Endodermal cell (in vitro differentiated cells): Measurements from ENCODE around the gene ZCCHC24. TPM values are rescaled to one million over a fixed set of nuclear protein-coding genes. Genes with fewer than 3 reads are reported as not detected.
A peak's percentile ranks its signal among the peaks of the same experiment; 100 is the strongest.

ENCODE experiments used
- DNase-seq: peaks from one replicate; pipeline ENCODE4 v3.0.0-alpha.2; 2017
- H3K27ac ChIP-seq: 2 replicates; pipeline ENCODE4 v1.5.1; 2013; ENCODE audit warnings: mild to moderate bottlenecking, low read depth, low read length, moderate library complexity
- H3K27me3 ChIP-seq: 2 replicates; pipeline ENCODE4 v1.6.1; 2013; ENCODE audit warnings: mild to moderate bottlenecking, low read length, moderate library complexity; ENCODE audit not compliant: insufficient read depth, control insufficient read depth, poor library complexity, severe bottlenecking
- H3K36me3 ChIP-seq: 2 replicates; pipeline ENCODE4 v1.7.0; 2013; ENCODE audit warnings: mild to moderate bottlenecking, low read length, moderate library complexity; ENCODE audit not compliant: control insufficient read depth, insufficient read depth
- H3K4me1 ChIP-seq: one replicate; pipeline ENCODE4 v1.7.0; 2013; ENCODE audit warnings: low read length; ENCODE audit not compliant: control insufficient read depth, insufficient read depth
- H3K4me3 ChIP-seq: 2 replicates; pipeline ENCODE4 v1.5.1; 2013; ENCODE audit warnings: mild to moderate bottlenecking, low read length, moderate library complexity
- H3K9ac ChIP-seq: 2 replicates; pipeline ENCODE4 v1.6.1; 2013; ENCODE audit warnings: mild to moderate bottlenecking, low read length, moderate library complexity; ENCODE audit not compliant: poor library complexity, severe bottlenecking; ENCODE audit errors: extremely low read depth
- H3K9me3 ChIP-seq: 2 replicates; pipeline ENCODE4 v1.6.1; 2013; ENCODE audit warnings: mild to moderate bottlenecking, low read length, moderate library complexity; ENCODE audit not compliant: control insufficient read depth
- H3K27ac Mint-ChIP-seq: 2 replicates; pipeline ENCODE4 v1.8.0; 2020; ENCODE audit warnings: mixed read lengths
- H3K27me3 Mint-ChIP-seq: 2 replicates; pipeline ENCODE4 v1.8.0; 2021; ENCODE audit warnings: mild to moderate bottlenecking, mixed read lengths; ENCODE audit not compliant: insufficient read depth
- H3K36me3 Mint-ChIP-seq: 2 replicates; pipeline ENCODE4 v1.8.0; 2020; ENCODE audit warnings: low read depth, mixed read lengths
- H3K4me1 Mint-ChIP-seq: 2 replicates; pipeline ENCODE4 v1.8.0; 2020; ENCODE audit warnings: mixed read lengths
- H3K4me3 Mint-ChIP-seq: 2 replicates; pipeline ENCODE4 v1.8.0; 2020; ENCODE audit warnings: mild to moderate bottlenecking, moderate library complexity, mixed read lengths
- H3K9me3 Mint-ChIP-seq: 2 replicates; pipeline ENCODE4 v1.8.0; 2020; ENCODE audit warnings: mild to moderate bottlenecking, mixed read lengths
- WGBS, 2 experiments: methylation state at CpG; one replicate each; pipeline versions ENCODE4 v1.1.5 to v1.1.7; 2013; ENCODE audit warnings: missing lambda C conversion rate in 2 of 2, mixed read lengths in 1 of 2; ENCODE audit not compliant: insufficient coverage in 1 of 2, insufficient read length in 1 of 2; 5-methylcytosine and 5-hydroxymethylcytosine counted together
- total RNA-seq, 2 donors: library from RNA; stranded (reverse); fragmentation: NEBNext Ultra II Directional in 1 of 2; extraction: Animal tissue kit (Norgen Biotek cat#: 25700) in 1 of 2; gene quantifications; 2 replicates in 1 of 2; 3 replicates in 1 of 2; pipeline ENCODE4 v1.2.1, GENCODE V29; 2021
- TF ChIP-seq, protein P1 (sequence below): fragments of 200-600 bp; sonication (generic); conservative IDR thresholded peaks from 2 replicates; pipeline ENCODE4 v1.5.0; 2021; ENCODE audit warnings: antibody characterized with exemption, mild to moderate bottlenecking

ZCCHC24 gene
- total RNA-seq, 2 donors from 2014 or later: 7.6 to 10.7 TPM

DNA sequence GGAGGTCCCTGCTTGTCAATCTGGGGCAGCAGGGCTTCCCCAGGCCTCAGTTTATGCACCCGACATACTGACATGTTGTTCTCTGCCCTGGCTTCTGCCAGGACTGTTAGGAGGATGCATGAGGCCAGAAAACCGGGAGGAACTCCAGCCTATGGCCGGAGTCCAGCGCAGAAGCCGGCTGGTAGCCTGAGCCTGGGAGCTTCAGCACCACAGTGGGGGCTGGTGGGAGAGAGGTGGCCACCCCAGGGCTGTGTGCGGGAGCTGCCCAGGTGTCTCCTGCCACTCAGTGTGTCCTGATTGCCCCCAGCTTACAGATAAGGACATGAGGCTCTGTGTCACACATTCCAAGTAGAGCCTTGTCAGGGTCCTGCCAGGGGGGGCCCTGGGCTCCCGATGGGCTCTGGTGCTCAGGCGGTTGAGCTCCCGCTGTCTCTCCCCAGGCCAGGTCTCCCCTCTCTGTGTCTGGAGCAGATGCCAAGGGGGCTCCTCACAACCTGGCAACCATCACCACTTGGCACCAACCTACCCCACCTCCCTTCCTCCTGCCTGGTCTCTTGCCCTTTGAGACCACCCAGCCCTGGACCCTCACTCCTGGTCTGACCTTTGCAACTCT, 65.8 kb downstream of the ZCCHC24 start:
- Histone ChIP-seq H3K9ac (no peak overlapping the region), H3K9me3 (no peaks in the 10 kb centered on the region), H3K36me3 (no peaks in the 10 kb centered on the region), H3K4me3 (no peak overlapping the region), H3K4me1 (peaks cover 3% of the 10 kb centered on the region), H3K27me3 (no peaks in the 10 kb centered on the region), H3K27ac (no peak overlapping the region)
- TF ChIP-seq, protein P1, sequence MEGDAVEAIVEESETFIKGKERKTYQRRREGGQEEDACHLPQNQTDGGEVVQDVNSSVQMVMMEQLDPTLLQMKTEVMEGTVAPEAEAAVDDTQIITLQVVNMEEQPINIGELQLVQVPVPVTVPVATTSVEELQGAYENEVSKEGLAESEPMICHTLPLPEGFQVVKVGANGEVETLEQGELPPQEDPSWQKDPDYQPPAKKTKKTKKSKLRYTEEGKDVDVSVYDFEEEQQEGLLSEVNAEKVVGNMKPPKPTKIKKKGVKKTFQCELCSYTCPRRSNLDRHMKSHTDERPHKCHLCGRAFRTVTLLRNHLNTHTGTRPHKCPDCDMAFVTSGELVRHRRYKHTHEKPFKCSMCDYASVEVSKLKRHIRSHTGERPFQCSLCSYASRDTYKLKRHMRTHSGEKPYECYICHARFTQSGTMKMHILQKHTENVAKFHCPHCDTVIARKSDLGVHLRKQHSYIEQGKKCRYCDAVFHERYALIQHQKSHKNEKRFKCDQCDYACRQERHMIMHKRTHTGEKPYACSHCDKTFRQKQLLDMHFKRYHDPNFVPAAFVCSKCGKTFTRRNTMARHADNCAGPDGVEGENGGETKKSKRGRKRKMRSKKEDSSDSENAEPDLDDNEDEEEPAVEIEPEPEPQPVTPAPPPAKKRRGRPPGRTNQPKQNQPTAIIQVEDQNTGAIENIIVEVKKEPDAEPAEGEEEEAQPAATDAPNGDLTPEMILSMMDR: no peak
- H3K27me3 Mint-ChIP-seq: no peaks in the 10 kb centered on the region
- H3K9me3 Mint-ChIP-seq: no peaks in the 10 kb centered on the region
- WGBS, 2 experiments: 94 to 100% methylated on average over 3 to 9 of the region's 9 CpGs
- no peak overlapping the region for H3K27ac Mint-ChIP-seq
- no peak overlapping the region for H3K4me3 Mint-ChIP-seq
- peaks cover 6% of the 10 kb centered on the region for H3K4me1 Mint-ChIP-seq
- DNase-seq: peak; percentile 47
- no peaks in the 10 kb centered on the region for H3K36me3 Mint-ChIP-seq

DNA sequence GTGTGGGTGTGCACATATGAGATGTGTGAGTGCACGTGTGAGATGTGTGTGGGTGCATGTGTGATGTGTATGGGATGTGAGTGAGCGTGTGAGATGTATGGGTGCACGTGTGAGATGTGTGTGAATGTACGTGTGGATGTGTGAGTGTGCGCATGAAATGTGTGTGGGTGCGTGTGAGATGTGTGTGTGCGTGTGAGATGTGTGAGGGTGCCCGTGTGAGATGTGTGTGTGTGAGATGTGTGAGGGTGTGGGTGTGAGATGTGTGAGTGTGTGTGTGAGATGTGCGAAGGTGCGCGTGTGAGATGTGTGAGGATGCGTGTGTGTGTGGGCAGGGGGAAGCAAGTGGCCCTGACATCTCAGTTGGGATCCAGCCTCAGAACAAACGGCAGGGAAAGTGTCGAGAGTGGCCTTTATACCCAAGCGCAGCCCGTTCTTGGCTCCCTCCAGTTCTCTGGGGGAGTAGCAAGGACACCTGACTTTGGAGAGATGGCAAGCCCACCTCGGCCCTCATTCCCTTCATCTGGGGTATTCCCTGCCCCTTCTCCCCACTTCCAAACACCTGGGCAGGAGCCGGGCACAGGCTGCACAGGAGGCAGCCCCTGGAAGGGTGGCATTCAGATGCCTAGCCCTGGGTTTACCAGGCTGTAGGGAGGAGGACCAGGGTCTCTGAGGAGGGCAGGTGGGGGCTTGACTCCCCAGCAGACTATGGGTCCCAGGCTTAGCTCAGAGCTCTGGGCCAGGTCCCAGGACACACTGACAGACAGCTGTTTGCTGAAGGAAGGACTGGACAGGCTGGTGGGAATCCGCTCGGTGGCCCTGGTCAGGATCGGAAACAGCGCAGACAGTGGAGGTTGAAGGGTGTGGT, 66.5 kb downstream of the ZCCHC24 start:
- no peaks in the 10 kb centered on the region for H3K27me3 Mint-ChIP-seq
- WGBS, 2 experiments: 91 to 93% methylated on average over 20 to 22 of the region's 22 CpGs
- H3K27me3 ChIP-seq: no peaks in the 10 kb centered on the region
- no peak overlapping the region for H3K9ac ChIP-seq
- DNase-seq: peak; percentile 43
- H3K36me3 Mint-ChIP-seq: no peaks in the 10 kb centered on the region
- H3K27ac Mint-ChIP-seq: no peak overlapping the region
- H3K4me3 ChIP-seq: no peak overlapping the region
- H3K27ac ChIP-seq: no peak overlapping the region
- peaks cover 3% of the 10 kb centered on the region for H3K4me1 ChIP-seq
- H3K9me3 ChIP-seq: no peaks in the 10 kb centered on the region
- no peaks in the 10 kb centered on the region for H3K9me3 Mint-ChIP-seq
- no peaks in the 10 kb centered on the region for H3K36me3 ChIP-seq
- TF ChIP-seq, protein P1: no peak
- H3K4me1 Mint-ChIP-seq: peaks cover 6% of the 10 kb centered on the region
- H3K4me3 Mint-ChIP-seq: no peak overlapping the region

DNA sequence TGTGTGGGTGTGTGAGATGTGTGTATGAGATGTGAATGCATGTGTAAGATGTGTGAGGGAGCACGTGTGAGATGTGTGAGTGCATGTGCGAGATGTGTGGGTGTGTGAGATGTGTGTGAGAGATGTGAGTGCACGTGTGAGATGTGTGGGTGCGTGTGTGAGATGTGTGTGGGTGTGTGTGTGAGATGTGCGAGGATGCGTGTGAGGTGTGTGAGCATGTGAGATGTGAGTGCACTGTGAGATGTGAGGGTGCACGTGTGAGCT, 67.1 kb downstream of the ZCCHC24 start:
- Histone ChIP-seq H3K4me1 (peaks cover 3% of the 10 kb centered on the region), H3K36me3 (no peaks in the 10 kb centered on the region), H3K9ac (no peak overlapping the region), H3K27ac (no peak overlapping the region), H3K4me3 (no peak overlapping the region), H3K27me3 (no peaks in the 10 kb centered on the region), H3K9me3 (no peaks in the 10 kb centered on the region)
- peak; percentile 35 for DNase-seq
- TF ChIP-seq, protein P1: no peak
- Mint-ChIP-seq H3K27me3 (no peaks in the 10 kb centered on the region), H3K36me3 (no peaks in the 10 kb centered on the region), H3K9me3 (no peaks in the 10 kb centered on the region), H3K27ac (no peak overlapping the region), H3K4me1 (peaks cover 6% of the 10 kb centered on the region), H3K4me3 (no peak overlapping the region)
- 94 to 100% methylated on average over 7 of the region's 7 CpGs for WGBS, 2 experiments
